Keratinocyte (primary cell): ENCODE measurements around the gene CDC42SE1.

Source experiments
- CTCF ChIP-seq, 3 experiments: IDR thresholded peaks in 1 of 3; conservative IDR thresholded peaks in 1 of 3; optimal IDR thresholded peaks in 1 of 3; 2 replicates in 2 of 3; 3 replicates in 1 of 3; pipeline versions ENCODE3 to v1.5.1; 2011; ENCODE audit warnings: low read length in 3 of 3, mild to moderate bottlenecking in 3 of 3, moderate library complexity in 2 of 3, control low read depth in 1 of 3, inconsistent platforms in 1 of 3; ENCODE audit not compliant: insufficient read depth in 2 of 3; ENCODE audit errors: extremely low read depth in 1 of 3
- EZH2 ChIP-seq: IDR thresholded peaks from one replicate; pipeline ENCODE4 v1.6.1; 2012; ENCODE audit warnings: inconsistent platforms, mild to moderate bottlenecking, low read length, moderate library complexity

- TF ChIP-seq CTCF (optimal IDR thresholded peaks at IDR 0.05 in 1 of 3, IDR thresholded peaks at IDR 0.05 in 1 of 3, conservative IDR thresholded peaks at IDR 0.05 in 1 of 3; ENCODE audit: extremely low read depth in 1 of 3, insufficient read depth in 2 of 3, low read length in 3 of 3), result no peak
- no peak for TF ChIP-seq EZH2
Observed at GRCh38 chr1:151085953-151086559, 26.6 kb upstream of the CDC42SE1 start.
